LNCaP clone FGC (cell line): ENCODE measurements around the gene FAM149A.

Experiments used
- DNase-seq: peaks from one replicate; pipeline ENCODE4 v3.0.0-alpha.2; 2011; ENCODE audit warnings: low read depth
- H3K4me3 ChIP-seq: 2 replicates; pipeline ENCODE4 v1.5.1; 2011; ENCODE audit warnings: mild to moderate bottlenecking, low read depth, low read length, control low read depth
- TF ChIP-seq, protein P1 (sequence below): IDR thresholded peaks from 2 replicates; pipeline ENCODE4 v1.5.1; 2012; ENCODE audit warnings: mild to moderate bottlenecking; ENCODE audit not compliant: control insufficient read depth, insufficient read depth; ENCODE audit errors: extremely low read depth

FAM149A gene

DNA sequence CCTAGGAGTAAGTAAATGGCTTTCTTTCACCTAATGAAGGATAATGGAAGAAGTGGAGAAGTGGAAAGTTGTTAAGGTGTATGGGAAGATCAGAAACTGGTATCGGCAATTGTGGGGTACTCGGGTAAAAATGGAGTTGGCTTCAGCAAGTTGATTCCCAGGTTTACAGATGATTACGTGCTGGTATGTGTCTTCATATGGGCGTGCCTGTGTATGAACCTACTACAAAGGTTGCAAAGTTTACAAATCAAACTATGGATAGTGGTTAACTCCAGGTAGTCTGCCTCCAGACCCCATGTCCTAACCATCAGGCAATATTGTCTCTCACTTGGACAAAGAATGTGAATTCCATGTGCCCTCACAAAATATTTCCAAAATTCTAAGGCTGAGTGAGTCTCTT, 34.8 kb upstream of the FAM149A start:
- H3K4me3 ChIP-seq = no peak overlapping the region
- DNase-seq = no peak
- TF ChIP-seq, protein P1, sequence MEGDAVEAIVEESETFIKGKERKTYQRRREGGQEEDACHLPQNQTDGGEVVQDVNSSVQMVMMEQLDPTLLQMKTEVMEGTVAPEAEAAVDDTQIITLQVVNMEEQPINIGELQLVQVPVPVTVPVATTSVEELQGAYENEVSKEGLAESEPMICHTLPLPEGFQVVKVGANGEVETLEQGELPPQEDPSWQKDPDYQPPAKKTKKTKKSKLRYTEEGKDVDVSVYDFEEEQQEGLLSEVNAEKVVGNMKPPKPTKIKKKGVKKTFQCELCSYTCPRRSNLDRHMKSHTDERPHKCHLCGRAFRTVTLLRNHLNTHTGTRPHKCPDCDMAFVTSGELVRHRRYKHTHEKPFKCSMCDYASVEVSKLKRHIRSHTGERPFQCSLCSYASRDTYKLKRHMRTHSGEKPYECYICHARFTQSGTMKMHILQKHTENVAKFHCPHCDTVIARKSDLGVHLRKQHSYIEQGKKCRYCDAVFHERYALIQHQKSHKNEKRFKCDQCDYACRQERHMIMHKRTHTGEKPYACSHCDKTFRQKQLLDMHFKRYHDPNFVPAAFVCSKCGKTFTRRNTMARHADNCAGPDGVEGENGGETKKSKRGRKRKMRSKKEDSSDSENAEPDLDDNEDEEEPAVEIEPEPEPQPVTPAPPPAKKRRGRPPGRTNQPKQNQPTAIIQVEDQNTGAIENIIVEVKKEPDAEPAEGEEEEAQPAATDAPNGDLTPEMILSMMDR = no peak

GRCh38 chr4:186072516-186072915, 32.0 kb upstream of the FAM149A start:
- no peak overlapping the region for H3K4me3 ChIP-seq
- DNase-seq = no peak
- TF ChIP-seq, protein P1 = no peak

- TF ChIP-seq, protein P1 = no peak
- no peak overlapping the region for H3K4me3 ChIP-seq
- DNase-seq = no peak
Measured at GRCh38 chr4:186074189-186074588, 30.3 kb upstream of the FAM149A start.

DNA sequence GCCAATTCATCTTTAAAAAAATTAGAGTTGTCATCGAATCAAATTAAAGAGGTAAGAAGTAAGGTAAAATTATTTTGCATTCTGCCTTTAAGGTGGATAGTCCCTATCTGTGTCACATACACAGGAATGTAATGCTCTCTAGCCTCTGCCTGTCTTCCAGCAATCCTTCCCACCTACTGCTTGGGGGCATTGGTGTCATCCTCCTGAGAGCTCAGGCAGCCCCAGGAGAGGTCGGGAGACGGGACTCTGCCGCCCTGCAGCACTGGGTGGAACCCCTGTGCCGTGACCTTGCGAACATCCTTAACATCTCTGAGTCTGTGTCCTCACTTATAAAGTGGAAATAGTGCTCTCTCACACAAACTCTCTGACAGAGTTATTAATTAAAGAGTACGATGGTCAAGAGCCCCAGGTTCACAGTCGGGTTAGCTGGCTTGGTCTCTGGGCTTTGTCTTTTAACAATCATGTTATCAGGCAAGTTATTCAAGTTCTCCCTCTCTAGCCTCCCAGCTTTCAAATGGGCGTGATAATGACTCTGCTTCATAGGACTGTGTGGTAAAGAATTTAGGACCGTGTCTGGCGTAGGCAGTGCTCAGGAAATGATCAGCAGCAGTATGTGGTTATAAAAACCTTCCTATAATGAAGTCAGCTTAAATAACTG, 25.4 kb upstream of the FAM149A start:
- DNase-seq = peak; percentile 70
- TF ChIP-seq, protein P1 = no peak
- peak overlapping the region; percentile 34 for H3K4me3 ChIP-seq

- H3K4me3 ChIP-seq = peak overlapping the region; percentile 34
- TF ChIP-seq, protein P1 = no peak
- no peak for DNase-seq
Measured at GRCh38 chr4:186079694-186080093, 24.8 kb upstream of the FAM149A start.

DNA sequence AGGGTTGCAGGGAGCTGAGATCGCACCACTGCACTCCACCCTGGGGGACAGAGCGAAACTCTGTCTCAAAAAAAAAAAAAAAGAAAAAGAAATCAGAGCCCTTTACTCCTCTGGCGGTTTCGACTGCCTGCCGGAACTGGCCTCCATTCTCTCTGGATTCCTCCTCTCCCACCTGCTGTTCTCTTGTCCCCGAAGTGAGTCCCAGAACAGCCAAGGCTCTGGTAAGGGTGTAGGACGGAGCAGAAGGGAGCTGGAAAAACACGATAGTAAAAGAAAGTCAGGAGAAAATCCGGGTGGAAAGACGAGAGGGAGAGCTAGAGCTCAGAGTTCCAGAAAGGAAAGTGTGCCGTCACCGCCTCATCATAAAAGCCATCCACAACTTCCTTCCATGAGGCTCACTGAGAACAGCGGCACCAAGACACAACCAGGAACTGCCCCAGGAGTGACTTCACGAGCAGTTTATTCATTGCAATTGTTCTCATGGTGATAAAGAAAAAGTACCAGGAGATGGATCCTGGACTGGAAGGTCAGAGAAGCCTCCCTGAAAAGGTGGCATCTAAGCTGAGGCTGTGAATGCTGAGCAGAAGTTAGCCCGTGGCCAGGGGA, 23.2 kb upstream of the FAM149A start:
- TF ChIP-seq, protein P1 = no peak
- DNase-seq = no peak
- H3K4me3 ChIP-seq = no peak overlapping the region

DNA sequence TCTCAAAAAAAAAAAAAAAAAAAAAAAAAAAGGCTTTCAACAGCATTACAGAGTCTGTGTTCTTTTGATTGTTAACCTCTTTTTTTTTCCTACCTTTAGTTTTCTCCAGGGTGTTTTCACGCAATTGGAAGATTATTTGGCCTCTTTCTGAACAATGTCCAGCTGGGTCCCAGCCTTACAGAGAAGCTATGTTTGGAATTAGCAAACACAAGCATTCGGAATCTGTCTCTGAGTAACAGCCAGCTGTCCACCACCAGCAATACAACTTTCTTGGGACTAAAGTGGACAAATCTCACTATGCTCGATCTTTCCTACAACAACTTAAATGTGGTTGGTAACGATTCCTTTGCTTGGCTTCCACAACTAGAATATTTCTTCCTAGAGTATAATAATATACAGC, 22.3 kb upstream of the FAM149A start:
- TF ChIP-seq, protein P1 = no peak
- no peak for DNase-seq
- no peak overlapping the region for H3K4me3 ChIP-seq
